ENCODE measurements around the gene DAND5.

DNA sequence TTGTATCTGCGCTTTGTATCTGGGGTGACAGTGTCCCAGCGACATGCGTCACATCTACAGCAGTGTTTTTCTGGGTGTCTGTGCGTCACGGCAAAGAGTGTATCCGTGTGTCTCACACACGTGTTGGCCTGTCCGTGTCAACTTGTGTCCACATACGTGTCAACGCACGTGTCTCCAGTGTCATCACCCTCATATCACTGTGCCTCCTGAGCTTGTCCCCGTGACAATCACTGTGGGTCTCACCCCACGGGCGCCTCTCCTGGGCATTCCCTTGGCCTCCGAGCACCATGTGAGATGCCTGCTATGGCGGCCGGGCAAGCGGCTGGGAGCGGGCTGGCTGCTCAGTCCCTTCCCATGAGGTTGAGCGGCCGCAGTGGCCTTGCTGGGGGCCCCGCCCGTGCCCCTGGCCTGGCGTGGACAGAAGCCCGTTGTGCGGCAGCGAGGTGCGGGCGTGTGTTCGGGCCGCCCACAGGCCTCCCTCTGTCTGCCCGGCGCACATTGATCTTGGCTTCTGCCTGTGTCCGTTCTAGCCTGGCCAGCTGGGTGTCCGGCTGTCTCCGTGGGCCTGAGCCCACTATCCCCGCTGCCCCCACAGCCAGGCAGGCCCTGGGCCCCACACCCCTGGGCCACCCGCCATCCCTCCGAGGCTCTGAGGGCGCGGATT is 32.3 kb downstream of the DAND5 start:
- TF ChIP-seq POLR2A (IDR thresholded peaks at IDR 0.05; ENCODE audit: low read length) (no peak), GATA1 (IDR thresholded peaks at IDR 0.05; ENCODE audit: low read depth, low read length) (no peak)
